Mesothelial cell of epicardium (in vitro differentiated cells): Measurements from ENCODE around the gene PAX6. TPM values are rescaled to one million over a fixed set of nuclear protein-coding genes. Genes with fewer than 3 reads are reported as not detected.

Experiments
- DNase-seq, 2 experiments: peaks; one replicate each; pipeline ENCODE4 v3.0.0; 2021; ENCODE audit warnings: low spot score in 2 of 2; ENCODE audit not compliant: unreplicated experiment in 2 of 2
- H3K27ac Mint-ChIP-seq: 2 replicates; pipeline ENCODE4 v1.8.0; 2021; ENCODE audit warnings: mixed read lengths
- H3K27me3 Mint-ChIP-seq: 2 replicates; pipeline ENCODE4 v1.8.0; 2021; ENCODE audit warnings: low read depth, mixed read lengths
- H3K36me3 Mint-ChIP-seq: 2 replicates; pipeline ENCODE4 v1.8.0; 2021; ENCODE audit warnings: mixed read lengths
- H3K4me1 Mint-ChIP-seq: 2 replicates; pipeline ENCODE4 v1.8.0; 2021; ENCODE audit warnings: mixed read lengths
- H3K4me3 Mint-ChIP-seq: 2 replicates; pipeline ENCODE4 v1.8.0; 2021; ENCODE audit warnings: mild to moderate bottlenecking, moderate library complexity, mixed read lengths
- H3K9me3 Mint-ChIP-seq: 2 replicates; pipeline ENCODE4 v1.8.0; 2021; ENCODE audit warnings: mixed read lengths
- total RNA-seq: library from RNA; stranded (reverse); gene quantifications from 3 replicates; pipeline ENCODE4 v1.2.1, GENCODE V29; 2021
- TF ChIP-seq, protein P1 (sequence below): fragments of 200-600 bp; sonication (generic); IDR thresholded peaks from one replicate; pipeline ENCODE4 v1.5.0; 2021; ENCODE audit warnings: antibody characterized with exemption; ENCODE audit not compliant: unreplicated experiment

Gene PAX6
- total RNA-seq, 1 donor from 2014 or later: not detected

DNA sequence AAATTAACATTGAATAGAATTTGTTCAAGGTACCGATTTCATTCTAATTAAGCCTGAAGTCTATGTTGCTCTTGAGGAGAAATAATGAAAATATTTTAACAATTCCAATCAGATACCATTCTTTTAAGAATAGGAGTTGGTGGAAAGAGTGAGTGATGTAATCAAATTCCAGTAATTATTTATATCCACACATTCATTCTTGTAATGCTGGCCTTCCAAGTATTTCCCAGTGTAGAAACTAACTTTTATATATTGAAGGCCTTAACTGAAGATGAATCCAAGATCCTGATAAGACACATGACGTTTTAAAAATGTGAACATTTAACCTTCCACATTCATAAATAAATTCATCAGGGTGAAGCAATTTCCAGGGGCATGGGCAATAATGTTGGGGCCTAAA lies 36.6 kb upstream of the PAX6 start:
- no peak for DNase-seq
- H3K9me3 Mint-ChIP-seq: no peaks in the 10 kb centered on the region
- no peak overlapping the region for H3K27ac Mint-ChIP-seq
- H3K4me3 Mint-ChIP-seq: no peak overlapping the region
- peaks cover 18% of the 10 kb centered on the region for H3K27me3 Mint-ChIP-seq
- TF ChIP-seq, protein P1, sequence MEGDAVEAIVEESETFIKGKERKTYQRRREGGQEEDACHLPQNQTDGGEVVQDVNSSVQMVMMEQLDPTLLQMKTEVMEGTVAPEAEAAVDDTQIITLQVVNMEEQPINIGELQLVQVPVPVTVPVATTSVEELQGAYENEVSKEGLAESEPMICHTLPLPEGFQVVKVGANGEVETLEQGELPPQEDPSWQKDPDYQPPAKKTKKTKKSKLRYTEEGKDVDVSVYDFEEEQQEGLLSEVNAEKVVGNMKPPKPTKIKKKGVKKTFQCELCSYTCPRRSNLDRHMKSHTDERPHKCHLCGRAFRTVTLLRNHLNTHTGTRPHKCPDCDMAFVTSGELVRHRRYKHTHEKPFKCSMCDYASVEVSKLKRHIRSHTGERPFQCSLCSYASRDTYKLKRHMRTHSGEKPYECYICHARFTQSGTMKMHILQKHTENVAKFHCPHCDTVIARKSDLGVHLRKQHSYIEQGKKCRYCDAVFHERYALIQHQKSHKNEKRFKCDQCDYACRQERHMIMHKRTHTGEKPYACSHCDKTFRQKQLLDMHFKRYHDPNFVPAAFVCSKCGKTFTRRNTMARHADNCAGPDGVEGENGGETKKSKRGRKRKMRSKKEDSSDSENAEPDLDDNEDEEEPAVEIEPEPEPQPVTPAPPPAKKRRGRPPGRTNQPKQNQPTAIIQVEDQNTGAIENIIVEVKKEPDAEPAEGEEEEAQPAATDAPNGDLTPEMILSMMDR: no peak
- no peaks in the 10 kb centered on the region for H3K36me3 Mint-ChIP-seq
- H3K4me1 Mint-ChIP-seq: no peaks in the 10 kb centered on the region

DNA sequence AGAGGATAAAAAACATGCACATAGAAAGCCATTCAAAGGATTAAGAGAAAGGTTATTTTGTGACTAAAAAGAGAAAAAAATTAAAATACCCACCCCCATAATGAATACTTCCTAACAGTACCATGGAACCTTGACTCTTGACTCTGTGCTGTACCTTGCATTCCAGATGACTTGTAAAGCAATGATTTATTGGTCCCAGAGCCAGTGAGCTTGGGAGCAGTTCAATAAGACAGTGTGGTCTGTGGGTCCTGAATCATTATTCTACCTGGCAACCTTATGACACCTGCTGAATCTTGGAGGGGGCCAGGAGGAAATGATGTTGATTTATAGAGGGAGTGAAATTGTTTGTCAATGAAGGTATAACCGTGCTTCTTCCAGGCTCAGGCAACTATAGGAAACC lies 34.2 kb upstream of the PAX6 start:
- peaks cover 31% of the 10 kb centered on the region for H3K27me3 Mint-ChIP-seq
- no peaks in the 10 kb centered on the region for H3K9me3 Mint-ChIP-seq
- TF ChIP-seq, protein P1: no peak
- H3K4me1 Mint-ChIP-seq: no peaks in the 10 kb centered on the region
- DNase-seq: no peak
- no peaks in the 10 kb centered on the region for H3K36me3 Mint-ChIP-seq
- no peak overlapping the region for H3K4me3 Mint-ChIP-seq
- no peak overlapping the region for H3K27ac Mint-ChIP-seq

DNA sequence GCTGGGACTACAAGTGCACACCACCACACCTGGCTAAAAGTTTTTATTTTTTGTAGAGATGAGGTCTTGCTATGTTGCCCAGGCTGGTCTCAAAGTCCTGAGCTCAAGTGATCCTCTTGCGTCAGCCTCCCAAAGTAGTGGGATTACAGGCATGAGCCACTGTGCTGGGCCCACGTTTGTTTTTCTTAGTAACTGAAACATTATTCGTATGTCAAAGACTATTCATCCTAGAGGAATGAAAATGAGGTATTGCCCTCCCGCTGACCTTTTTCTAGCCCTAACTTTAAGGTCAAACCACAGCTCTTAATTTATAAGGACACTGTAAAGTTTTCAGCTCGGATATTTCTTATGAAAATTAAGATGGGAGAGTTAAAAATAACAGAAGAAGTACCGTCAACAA lies 33.2 kb upstream of the PAX6 start:
- TF ChIP-seq, protein P1: no peak
- no peak for DNase-seq
- Mint-ChIP-seq H3K27me3 (peaks cover 37% of the 10 kb centered on the region), H3K4me1 (no peaks in the 10 kb centered on the region), H3K9me3 (no peaks in the 10 kb centered on the region), H3K4me3 (no peak overlapping the region), H3K36me3 (no peaks in the 10 kb centered on the region), H3K27ac (no peak overlapping the region)

DNA sequence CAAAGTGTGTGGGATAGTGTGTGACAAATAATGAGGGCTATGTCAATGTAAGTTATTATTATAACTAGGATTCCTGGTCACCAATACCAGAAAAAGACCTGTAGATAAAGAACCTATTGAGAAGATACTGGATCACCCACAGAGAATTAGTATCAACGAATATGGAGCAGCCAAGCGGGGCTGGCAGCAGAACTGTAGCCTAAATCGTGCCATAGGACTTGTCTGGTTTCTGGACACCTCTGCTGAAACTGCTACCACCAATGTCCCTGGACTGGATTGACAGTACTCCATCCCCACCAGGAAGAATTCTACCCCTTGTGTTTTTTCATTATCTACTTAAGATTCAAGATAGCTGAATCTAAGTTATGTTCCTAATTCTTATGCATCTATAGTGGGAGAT lies 30.3 kb upstream of the PAX6 start:
- Mint-ChIP-seq H3K4me1 (no peaks in the 10 kb centered on the region), H3K36me3 (no peaks in the 10 kb centered on the region), H3K9me3 (no peaks in the 10 kb centered on the region), H3K27me3 (peaks cover 57% of the 10 kb centered on the region), H3K27ac (no peak overlapping the region), H3K4me3 (no peak overlapping the region)
- no peak for DNase-seq
- TF ChIP-seq, protein P1: no peak

DNA sequence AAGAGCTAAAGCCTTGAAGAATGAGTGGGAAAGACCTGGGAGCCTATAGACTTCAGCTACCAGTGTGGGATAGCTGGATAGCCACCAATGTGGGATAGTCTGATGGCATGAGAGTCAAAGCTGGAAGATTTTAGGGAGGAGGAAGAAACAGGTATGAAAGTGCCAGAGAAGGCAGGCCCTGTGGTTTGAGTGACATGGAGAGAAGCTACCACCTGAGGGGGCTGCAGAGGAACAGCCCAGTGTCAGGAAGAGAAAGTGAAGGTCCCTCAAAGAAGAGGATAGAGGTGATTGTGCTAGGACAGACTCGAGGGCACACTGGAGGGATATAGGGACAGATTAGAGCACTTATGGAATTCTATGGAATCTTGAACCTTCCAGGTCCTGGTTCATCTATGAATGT lies 23.1 kb upstream of the PAX6 start:
- Mint-ChIP-seq H3K27me3 (peaks cover 38% of the 10 kb centered on the region), H3K9me3 (no peaks in the 10 kb centered on the region), H3K36me3 (no peaks in the 10 kb centered on the region), H3K27ac (no peak overlapping the region), H3K4me1 (no peaks in the 10 kb centered on the region), H3K4me3 (no peak overlapping the region)
- no peak for DNase-seq
- TF ChIP-seq, protein P1: no peak

DNA sequence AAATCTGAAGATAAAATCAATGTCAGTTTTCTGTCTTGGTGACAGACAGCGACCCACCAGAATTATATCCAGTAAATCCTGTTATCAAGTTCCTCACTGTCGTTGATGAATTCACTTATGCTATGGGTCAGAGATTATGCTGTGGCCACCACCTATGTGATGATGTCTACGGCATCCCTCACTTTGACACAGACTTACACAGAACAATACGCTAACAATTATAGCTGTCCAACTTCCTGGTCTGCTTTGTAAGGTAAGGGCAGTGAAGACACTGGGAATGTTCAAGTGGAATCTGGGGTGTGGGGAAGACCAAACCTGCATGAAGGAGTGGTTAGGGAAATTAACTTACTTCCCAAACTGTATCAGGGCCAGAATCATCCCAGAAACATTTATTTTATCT lies 19.3 kb upstream of the PAX6 start:
- Mint-ChIP-seq H3K4me3 (no peak overlapping the region), H3K27me3 (peaks cover 53% of the 10 kb centered on the region), H3K9me3 (no peaks in the 10 kb centered on the region), H3K36me3 (no peaks in the 10 kb centered on the region), H3K27ac (no peak overlapping the region), H3K4me1 (peaks cover 5% of the 10 kb centered on the region)
- TF ChIP-seq, protein P1: no peak
- no peak for DNase-seq
